HPDE6-E6E7 (cell line): Measurements from ENCODE around the gene MADD.

Source experiments
- DNase-seq: peaks from one replicate; pipeline ENCODE4 v3.0.0; 2011; ENCODE audit warnings: missing footprints; ENCODE audit errors: extremely low spot score

The MADD gene

GRCh38 chr11:47251751-47252150, 18.2 kb upstream of the MADD start:
- no peak for DNase-seq

GRCh38 chr11:47253660-47254059, 16.3 kb upstream of the MADD start:
- no peak for DNase-seq

- no peak for DNase-seq
Measured at GRCh38 chr11:47254386-47254785, 15.5 kb upstream of the MADD start.

- DNase-seq: no peak
Measured at GRCh38 chr11:47256374-47256773, 13.6 kb upstream of the MADD start.

- DNase-seq: no peak
Measured at GRCh38 chr11:47257177-47257516, 12.8 kb upstream of the MADD start.

GRCh38 chr11:47257517-47258316, 12.2 kb upstream of the MADD start, which contains the start of gene NR1H3:
TSS of gene NR1H3 (plus strand) at chr11:47257996. CDS start at chr11:47259217, 1,221 bp downstream.
- no peak for DNase-seq

- no peak for DNase-seq
Measured at GRCh38 chr11:47258317-47258902, 11.5 kb upstream of the MADD start.

- DNase-seq: no peak
Measured at GRCh38 chr11:47259232-47259977, 10.5 kb upstream of the MADD start.

- DNase-seq: no peak
Measured at GRCh38 chr11:47260366-47260765, 9.6 kb upstream of the MADD start.

GRCh38 chr11:47261291-47261800, 8.6 kb upstream of the MADD start:
- no peak for DNase-seq

GRCh38 chr11:47264119-47264518, 5.8 kb upstream of the MADD start:
- DNase-seq: no peak

GRCh38 chr11:47264521-47264920, 5.4 kb upstream of the MADD start:
- no peak for DNase-seq

- DNase-seq: no peak
Measured at GRCh38 chr11:47267876-47268275, 2.1 kb upstream of the MADD start.

- DNase-seq: no peak
Measured at GRCh38 chr11:47268448-47269001, 1.4 kb upstream of the MADD start.

GRCh38 chr11:47269002-47269828, 718 bp upstream of the MADD start:
- DNase-seq: peak; percentile 86

GRCh38 chr11:47270331-47271271, 668 bp downstream of the MADD start:
- DNase-seq: no peak

GRCh38 chr11:47271328-47271727, 1.4 kb downstream of the MADD start:
- DNase-seq: no peak

- no peak for DNase-seq
Measured at GRCh38 chr11:47271961-47272661, 2.2 kb downstream of the MADD start.

GRCh38 chr11:47272706-47273105, 2.8 kb downstream of the MADD start:
- DNase-seq: no peak
